DOHH2 (cell line): ENCODE results near the gene DDA1.

Source experiments
- H3F3A ChIP-seq: fragments of 200-600 bp; sonication (generic), shearing (Covaris generic); 2 replicates; pipeline ENCODE4 v1.6.0; 2016; ENCODE audit warnings: antibody characterized with exemption, mild to moderate bottlenecking; ENCODE audit not compliant: control insufficient read depth, insufficient read depth
- H3K27ac ChIP-seq: fragments of 200-600 bp; sonication (generic); 2 replicates; pipeline ENCODE4 v1.5.1; 2014; ENCODE audit warnings: low read depth, mild to moderate bottlenecking, low read length, moderate library complexity
- H3K27me3 ChIP-seq: fragments of 200-600 bp; sonication (generic); 2 replicates; pipeline ENCODE4 v1.6.1; 2014; ENCODE audit warnings: mild to moderate bottlenecking, low read length, mixed read lengths; ENCODE audit not compliant: control insufficient read depth
- H3K36me3 ChIP-seq: fragments of 200-600 bp; sonication (generic); 2 replicates; pipeline ENCODE4 v1.6.1; 2014; ENCODE audit warnings: mild to moderate bottlenecking, low read length, moderate library complexity, mixed read lengths; ENCODE audit not compliant: control insufficient read depth
- H3K4me1 ChIP-seq: fragments of 200-600 bp; sonication (generic); 2 replicates; pipeline ENCODE4 v1.6.1; 2014; ENCODE audit warnings: mild to moderate bottlenecking, low read length, mixed read lengths; ENCODE audit not compliant: control insufficient read depth
- H3K4me2 ChIP-seq: fragments of 200-600 bp; sonication (generic); 2 replicates; pipeline ENCODE4 v1.6.0; 2014; ENCODE audit warnings: mild to moderate bottlenecking, low read length, moderate library complexity
- H3K4me3 ChIP-seq: fragments of 200-600 bp; sonication (generic); 2 replicates; pipeline ENCODE4 v1.5.1; 2014; ENCODE audit warnings: mild to moderate bottlenecking, low read length, mixed read lengths
- H3K79me2 ChIP-seq: fragments of 200-600 bp; sonication (generic); 2 replicates; pipeline ENCODE4 v1.6.1; 2014; ENCODE audit warnings: mild to moderate bottlenecking, low read length, mixed read lengths; ENCODE audit not compliant: control insufficient read depth
- H3K9me2 ChIP-seq: fragments of 200-600 bp; sonication (generic); replicated peaks from 2 replicates; pipeline ENCODE4 v1.6.1; 2014; ENCODE audit warnings: mild to moderate bottlenecking, low read length, mixed read lengths; ENCODE audit not compliant: control insufficient read depth
- H3K9me3 ChIP-seq: fragments of 200-600 bp; sonication (generic); 2 replicates; pipeline ENCODE4 v1.6.1; 2014; ENCODE audit warnings: antibody characterized with exemption, low read length, mixed read lengths; ENCODE audit not compliant: control insufficient read depth, insufficient read depth
- H4K20me1 ChIP-seq: fragments of 200-600 bp; sonication (generic); 2 replicates; pipeline ENCODE4 v1.6.0; 2014; ENCODE audit warnings: low read depth, mild to moderate bottlenecking, antibody characterized with exemption, low read length, moderate library complexity; ENCODE audit not compliant: control insufficient read depth, insufficient read depth
- CTCF ChIP-seq: fragments of 200-600 bp; sonication (generic); IDR thresholded peaks from one replicate; pipeline ENCODE4 v1.5.1; 2014; ENCODE audit warnings: antibody characterized with exemption, mild to moderate bottlenecking, low read depth, low read length; ENCODE audit not compliant: poor library complexity, severe bottlenecking
- EZH2phosphoT487 ChIP-seq: fragments of 200-600 bp; sonication (generic); IDR thresholded peaks from 2 replicates; pipeline ENCODE4 v1.6.1; 2017; ENCODE audit warnings: borderline replicate concordance, mild to moderate bottlenecking, antibody characterized with exemption, low read length, moderate library complexity, mixed read lengths

DDA1 gene

GRCh38 chr19:17266026-17266425, 43.3 kb upstream of the DDA1 start:
- Histone ChIP-seq H4K20me1 (no peaks in the 10 kb centered on the region), H3K36me3 (peaks cover 15% of the 10 kb centered on the region), H3K27ac (peak overlapping the region; percentile 100), H3K27me3 (no peaks in the 10 kb centered on the region), H3K4me2 (peak overlapping the region; percentile 73), H3K4me1 (peaks cover 46% of the 10 kb centered on the region), H3F3A (peaks cover 21% of the 10 kb centered on the region), H3K79me2 (peaks cover 21% of the 10 kb centered on the region), H3K9me2 (no peaks in the 10 kb centered on the region), H3K9me3 (no peaks in the 10 kb centered on the region), H3K4me3 (peak overlapping the region; percentile 72)
- no peak for TF ChIP-seq CTCF
- TF ChIP-seq EZH2phosphoT487: no peak

- H3K4me1 ChIP-seq: peaks cover 42% of the 10 kb centered on the region
- peaks cover 20% of the 10 kb centered on the region for H3K36me3 ChIP-seq
- H3K4me2 ChIP-seq: peak overlapping the region; percentile 73
- H4K20me1 ChIP-seq: no peaks in the 10 kb centered on the region
- H3K9me3 ChIP-seq: no peaks in the 10 kb centered on the region
- H3K79me2 ChIP-seq: peaks cover 26% of the 10 kb centered on the region
- H3K9me2 ChIP-seq: no peaks in the 10 kb centered on the region
- no peak for TF ChIP-seq CTCF
- no peak for TF ChIP-seq EZH2phosphoT487
- peaks cover 20% of the 10 kb centered on the region for H3F3A ChIP-seq
- peak overlapping the region; percentile 72 for H3K4me3 ChIP-seq
- H3K27me3 ChIP-seq: no peaks in the 10 kb centered on the region
- peak overlapping the region; percentile 100 for H3K27ac ChIP-seq
These were observed 42.8 kb upstream of the DDA1 start for GRCh38 chr19:17266589-17266974.

- H3K9me3 ChIP-seq: no peaks in the 10 kb centered on the region
- H3K4me3 ChIP-seq: peak within 1 kb of the TSS; percentile 97
- peaks cover 40% of the 10 kb centered on the region for H3K4me1 ChIP-seq
- H3K79me2 ChIP-seq: peaks cover 26% of the 10 kb centered on the region
- no peak for TF ChIP-seq CTCF
- TF ChIP-seq EZH2phosphoT487: no peak
- H3K9me2 ChIP-seq: no peaks in the 10 kb centered on the region
- H3F3A ChIP-seq: peaks cover 20% of the 10 kb centered on the region
- H3K4me2 ChIP-seq: peak within 1 kb of the TSS; percentile 94
- no peaks in the 10 kb centered on the region for H4K20me1 ChIP-seq
- no peaks in the 10 kb centered on the region for H3K27me3 ChIP-seq
- H3K27ac ChIP-seq: peak within 1 kb of the TSS; percentile 100
- H3K36me3 ChIP-seq: peaks cover 24% of the 10 kb centered on the region
These were observed 42.2 kb upstream of the DDA1 start, which contains the start of gene BABAM1 for GRCh38 chr19:17266975-17267788. BABAM1 (plus strand) TSS chr19:17267443; CDS start chr19:17268807, 1,364 bp downstream.
